Kidney (tissue), 14 donors: Measurements from ENCODE around the gene TREML4. TPM values are rescaled to one million over a fixed set of nuclear protein-coding genes. Genes with fewer than 3 reads are reported as not detected.

Experiments used
- DNase-seq, 5 donors: peaks; one replicate each; pipeline ENCODE4 v3.0.0-alpha.2; 2013 to 2020
- FAIRE-seq: peaks from 2 replicates; lab custom pipeline; 2012; peaks lifted over from hg19 to GRCh38; lab: Jason Lieb, UNC
- H3K27ac ChIP-seq, 2 donors: one replicate each; pipeline ENCODE4 v1.7.0; 2013; ENCODE audit warnings: low read depth in 2 of 2, low read length in 2 of 2, inconsistent platforms in 1 of 2
- H3K27me3 ChIP-seq: one replicate; pipeline ENCODE4 v1.7.1; 2013; ENCODE audit warnings: low read length, inconsistent platforms; ENCODE audit not compliant: control insufficient read depth, insufficient read depth
- H3K36me3 ChIP-seq, 3 donors: one replicate each; pipeline versions ENCODE4 v1.7.0 to v1.7.1; 2013; ENCODE audit warnings: low read length in 3 of 3, control low read depth in 1 of 3, inconsistent platforms in 1 of 3; ENCODE audit not compliant: insufficient read depth in 3 of 3, control insufficient read depth in 2 of 3
- H3K4me1 ChIP-seq, 3 donors: one replicate each; pipeline versions ENCODE4 v1.7.0 to v1.7.1; 2013; ENCODE audit warnings: low read length in 3 of 3, inconsistent platforms in 1 of 3, low read depth in 1 of 3; ENCODE audit not compliant: control insufficient read depth in 2 of 3, insufficient read depth in 2 of 3
- H3K4me3 ChIP-seq, 3 donors: one replicate each; pipeline versions ENCODE4 v1.7.0 to v1.8.1; 2013; ENCODE audit warnings: low read length in 3 of 3, control low read depth in 1 of 3, inconsistent platforms in 1 of 3
- H3K9ac ChIP-seq, 3 donors: one replicate each; pipeline versions ENCODE4 v1.7.0 to v1.7.1; 2013; ENCODE audit warnings: low read length in 3 of 3, control low read depth in 1 of 3, inconsistent platforms in 1 of 3
- H3K9me3 ChIP-seq, 3 donors: one replicate each; pipeline versions ENCODE4 v1.7.0 to v1.7.1; 2013; ENCODE audit warnings: low read length in 3 of 3, control low read depth in 1 of 3, inconsistent platforms in 1 of 3; ENCODE audit not compliant: control insufficient read depth in 2 of 3, insufficient read depth in 1 of 3
- CTCF ChIP-seq: IDR thresholded peaks from 3 replicates; pipeline ENCODE4 v1.5.1; 2012; ENCODE audit warnings: mild to moderate bottlenecking, moderate library complexity, borderline replicate concordance; ENCODE audit not compliant: insufficient read depth; ENCODE audit errors: extremely low read depth
- intact Hi-C: fragments of 100-400 bp; cut with DNase I; formaldehyde crosslinking; loops from one replicate; pipeline ENCODE4 v1.11.1; 2022
- polyA plus RNA-seq: library from polyadenylated mRNA; stranded (reverse); fragments of 350-450 nt; fragmentation: Illumina TruSeq; extraction: RNeasy Lipid Tissue Mini Kit (QIAGEN cat#74804); gene quantifications from one replicate; pipeline ENCODE4 v1.2.3, GENCODE V29; 2014; ENCODE audit warnings: low read depth, low replicate concordance; ENCODE audit not compliant: insufficient read depth
- total RNA-seq: library from RNA; stranded (reverse); fragmentation: NEBNext Ultra II Directional; extraction: Animal tissue kit (Norgen Biotek cat#: 25700); gene quantifications from one replicate; pipeline ENCODE4 v1.2.1, GENCODE V29; 2021
- donor health status: control.
- donor health status: control.
- donor health status: control.
- donor health status: control.
- donor health status: control.
- donor health status: DM: yes; HTN: yes; CAD: no.
- donor health status: Normal renal cell carcinoma (clear cell type).

The TREML4 gene
- total and polyA plus RNA-seq, 2 donors from 2014 or later, result not detected

GRCh38 chr6:41256383-41256782 lies 28.2 kb downstream of the TREML4 start:
- intact Hi-C loops, result no loop called here
- no peak for FAIRE-seq

DNA sequence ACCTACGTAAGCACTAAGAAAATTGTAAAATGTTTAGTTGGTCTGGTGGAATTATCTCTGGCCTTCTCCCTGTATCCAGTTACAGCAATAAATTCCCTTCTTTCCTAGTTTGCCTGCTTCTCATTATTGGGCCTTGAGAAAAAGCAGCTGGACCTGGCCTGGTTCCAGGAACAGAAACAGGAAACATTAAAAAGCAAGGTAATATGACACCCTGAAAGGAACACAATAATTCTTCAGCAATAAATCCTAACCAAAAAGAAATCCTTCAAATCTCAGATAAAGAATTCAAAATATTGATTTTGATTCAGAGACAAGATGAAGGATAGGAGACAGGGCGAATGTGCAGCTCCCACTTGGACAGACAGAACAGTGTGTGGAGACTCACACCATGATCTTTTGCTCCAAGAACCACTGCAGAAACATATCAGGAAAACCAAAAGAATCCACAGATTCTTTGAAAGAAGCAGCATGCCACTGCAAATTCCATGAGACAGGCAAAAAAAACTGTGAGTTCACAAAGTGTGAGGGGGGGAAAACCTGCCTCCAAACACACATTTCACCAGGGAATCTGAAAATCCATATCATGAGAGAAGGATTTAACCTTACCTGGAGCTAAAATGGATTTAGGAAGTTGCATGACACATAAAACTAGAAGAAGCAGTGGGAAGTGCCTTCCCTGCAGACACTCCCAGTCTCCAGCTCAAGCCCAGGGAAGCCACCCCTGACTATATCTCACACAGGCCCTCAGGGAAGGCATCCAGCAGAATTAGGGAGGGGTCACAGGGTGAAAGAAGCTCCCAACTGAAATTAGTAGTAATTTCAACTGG lies 29.4 kb downstream of the TREML4 start:
- no peak overlapping the region for H3K27ac ChIP-seq
- FAIRE-seq, result peak; percentile 47
- peaks cover 0 to 11% (median 3%) of the 10 kb centered on the region in 3 donors for H3K9me3 ChIP-seq
- H3K4me3 ChIP-seq, result no peak overlapping the region
- H3K36me3 ChIP-seq, result no peaks in the 10 kb centered on the region
- no peak for TF ChIP-seq CTCF
- no peak overlapping the region for H3K9ac ChIP-seq
- peak in 4 of 5 donors; percentile 75 to 95 (median 90) for DNase-seq
- intact Hi-C loops, result no loop called here
- H3K27me3 ChIP-seq, result no peaks in the 10 kb centered on the region
- H3K4me1 ChIP-seq, result peaks cover 0 to 3% (median 3%) of the 10 kb centered on the region in 3 donors

More at GRCh38 chr6:41256383-41256782, 28.2 kb downstream of the TREML4 start:
- Histone ChIP-seq H3K4me3 (no peak overlapping the region), H3K4me1 (peaks cover 0 to 3% (median 3%) of the 10 kb centered on the region in 3 donors), H3K27me3 (no peaks in the 10 kb centered on the region), H3K36me3 (no peaks in the 10 kb centered on the region), H3K27ac (no peak overlapping the region), H3K9me3 (peaks cover 0 to 4% (median 1%) of the 10 kb centered on the region in 3 donors), H3K9ac (no peak overlapping the region)
- DNase-seq, result no peak
- no peak for TF ChIP-seq CTCF

DNA sequence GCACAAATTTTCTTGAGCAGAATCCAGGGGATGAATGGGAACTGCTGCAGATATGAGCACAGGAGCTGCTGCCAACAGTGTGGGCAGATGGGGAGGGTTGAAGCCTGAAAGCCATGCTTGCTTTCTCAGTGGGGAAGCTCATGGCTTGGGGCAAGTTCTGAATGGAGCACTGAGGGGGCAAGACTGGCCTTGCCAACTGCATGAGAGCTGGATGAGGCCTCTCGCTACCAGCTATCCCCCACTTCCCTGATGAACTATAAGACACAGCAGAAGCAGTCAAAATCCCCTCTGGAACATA lies 30.0 kb downstream of the TREML4 start:
- intact Hi-C loops, result no loop called here
- peaks cover 0 to 3% (median 3%) of the 10 kb centered on the region in 3 donors for H3K4me1 ChIP-seq
- no peaks in the 10 kb centered on the region for H3K36me3 ChIP-seq
- FAIRE-seq (no peak), DNase-seq (no peak)
- H3K27ac ChIP-seq, result no peak overlapping the region
- no peaks in the 10 kb centered on the region for H3K27me3 ChIP-seq
- H3K9ac ChIP-seq, result no peak overlapping the region
- no peak overlapping the region for H3K4me3 ChIP-seq
- no peak for TF ChIP-seq CTCF
- peaks cover 0 to 11% (median 3%) of the 10 kb centered on the region in 3 donors for H3K9me3 ChIP-seq
